NB4 (cell line): Measurements from ENCODE around the gene SLC6A11.

Experiments used
- CTCF ChIP-seq: IDR thresholded peaks from one replicate; pipeline ENCODE4 v1.5.1; 2012; ENCODE audit warnings: low read depth, low read length
- MAX ChIP-seq: IDR thresholded peaks from 2 replicates; pipeline ENCODE4 v1.6.1; 2011; ENCODE audit warnings: low read depth, low read length

- no peak for TF ChIP-seq CTCF
- no peak for TF ChIP-seq MAX
These were observed 34.0 kb upstream of the SLC6A11 start for GRCh38 chr3:10781981-10782380.
